K562 (cell line): ENCODE data around the gene MERTK. TPM values are rescaled to one million over a fixed set of nuclear protein-coding genes. Genes with fewer than 3 reads are reported as not detected.

Experiments used
- ETV5 ChIP-seq: sonication (generic); formaldehyde crosslinking; IDR thresholded peaks from 2 replicates; pipeline ENCODE4 v1.4.0; 2020; ENCODE audit warnings: low read depth, mild to moderate bottlenecking, missing genetic modification reagents
- FOXK2 ChIP-seq, 2 experiments: fragments of 450-650 bp; IDR thresholded peaks in 1 of 2; conservative IDR thresholded peaks in 1 of 2; 2 replicates each; pipeline ENCODE4 v1.6.1; 2016; ENCODE audit warnings: low read depth in 2 of 2, mild to moderate bottlenecking in 1 of 2
- GATA2 ChIP-seq: sonication (generic); formaldehyde crosslinking; IDR thresholded peaks from 2 replicates; pipeline ENCODE4 v1.4.0; 2020; ENCODE audit warnings: mild to moderate bottlenecking, missing genetic modification reagents
- HES1 ChIP-seq: fragments of 450-650 bp; IDR thresholded peaks from 2 replicates; pipeline ENCODE4 v1.6.1; 2016; ENCODE audit warnings: low read depth, mild to moderate bottlenecking, moderate library complexity
- HMGN3 ChIP-seq: IDR thresholded peaks from 2 replicates; pipeline ENCODE4 v1.6.1; 2011; ENCODE audit warnings: borderline replicate concordance, low read depth, mild to moderate bottlenecking, mixed read lengths, low read length; ENCODE audit not compliant: insufficient read length; ENCODE audit errors: extremely low read depth
- MXI1 ChIP-seq: IDR thresholded peaks from 2 replicates; pipeline ENCODE4 v1.6.1; 2011; ENCODE audit warnings: low read depth, mild to moderate bottlenecking, improper control_type of control experiment, low read length
- NFIC ChIP-seq: fragments of 450-650 bp; IDR thresholded peaks from 2 replicates; pipeline ENCODE4 v1.6.1; 2017; ENCODE audit warnings: mild to moderate bottlenecking, inconsistent platforms
- RBBP5 ChIP-seq: fragments of 200-600 bp; sonication (generic); IDR thresholded peaks from 2 replicates; pipeline ENCODE4 v1.6.1; 2012; ENCODE audit warnings: borderline replicate concordance, mild to moderate bottlenecking, low read length, control low read depth, inconsistent platforms; ENCODE audit not compliant: insufficient read depth, poor library complexity, severe bottlenecking
- TOE1 ChIP-seq, 2 experiments: fragments of 450-650 bp in 1 of 2; sonication (generic) in 1 of 2; formaldehyde crosslinking in 1 of 2; IDR thresholded peaks; 2 replicates each; pipeline versions ENCODE4 v1.7.1 to v1.8.0; 2016 to 2022; ENCODE audit warnings: borderline replicate concordance in 2 of 2, mild to moderate bottlenecking in 2 of 2, antibody characterized with exemption in 1 of 2, inconsistent platforms in 1 of 2, low read depth in 1 of 2, missing genetic modification reagents in 1 of 2, moderate library complexity in 1 of 2
- polyA plus RNA-seq, 8 experiments: library from polyadenylated mRNA; depleted of rRNA in 4 of 8; stranded (reverse) in 5 of 8; unstranded in 3 of 8; fragments of >200 nt; fragmentation: Nextera tagmentation in 2 of 8; fragmentation: Illumina TruSeq in 1 of 8; extraction: Ambion mirVana in 2 of 8; extraction: Trizol in 1 of 8; gene quantifications; 2 replicates each; pipeline versions ENCODE4 v1.2.1 to v1.2.3, GENCODE V29; 2011 to 2014; ENCODE audit warnings: inconsistent platforms in 1 of 8, missing spikeins in 1 of 8
- total RNA-seq, 7 experiments: library from RNA; depleted of rRNA in 6 of 7; stranded (reverse); fragments of >200 nt in 6 of 7; fragmentation: Illumina TruSeq in 2 of 7; extraction: Trizol in 2 of 7; gene quantifications; 2 replicates each; pipeline versions ENCODE4 v1.2.1 to v1.2.3, GENCODE V29; 2011 to 2021; ENCODE audit warnings: low replicate concordance in 1 of 7
- TF ChIP-seq, protein P1 (sequence below), 2 experiments: fragments of 450-650 bp in 1 of 2; sonication (generic) in 1 of 2; formaldehyde crosslinking in 1 of 2; IDR thresholded peaks in 1 of 2; conservative IDR thresholded peaks in 1 of 2; 2 replicates each; pipeline versions ENCODE4 v1.6.1 to v1.8.1; 2016 to 2023; ENCODE audit warnings: mild to moderate bottlenecking in 2 of 2, moderate library complexity in 2 of 2, inconsistent platforms in 1 of 2, missing genetic modification reagents in 1 of 2
- TF ChIP-seq, protein P2 (sequence below): fragments of 250-450 bp; sonication (Bioruptor Pico); IDR thresholded peaks from 2 replicates; pipeline ENCODE4 v1.5.1; 2021; ENCODE audit warnings: mild to moderate bottlenecking
- TF ChIP-seq, protein P3 (sequence below), 2 experiments: IDR thresholded peaks; 2 replicates each; pipeline ENCODE4 v1.6.1; 2011; ENCODE audit warnings: borderline replicate concordance in 1 of 2, control low read depth in 1 of 2, low read depth in 1 of 2, low read length in 1 of 2, mild to moderate bottlenecking in 1 of 2, mixed read lengths in 1 of 2, moderate library complexity in 1 of 2; ENCODE audit not compliant: insufficient read depth in 1 of 2, insufficient read length in 1 of 2, poor library complexity in 1 of 2, severe bottlenecking in 1 of 2; ENCODE audit errors: extremely low read depth in 1 of 2
- TF ChIP-seq, protein P4 (sequence below): fragments of 450-650 bp; formaldehyde crosslinking; IDR thresholded peaks from 2 replicates; pipeline ENCODE4 v1.4.0; 2020; ENCODE audit warnings: mild to moderate bottlenecking, moderate library complexity
- TF ChIP-seq, protein P5 (sequence below): sonication (generic); formaldehyde crosslinking; IDR thresholded peaks from 2 replicates; pipeline ENCODE4 v1.8.1; 2022; ENCODE audit warnings: missing genetic modification reagents

MERTK gene
- total and polyA plus RNA-seq, 9 of the 15 experiments (the other 6 are each of a cell fraction or from before 2014, with no cell fraction given): 0.23 to 1.6 (median 0.74) TPM

- TF ChIP-seq, protein P1, sequence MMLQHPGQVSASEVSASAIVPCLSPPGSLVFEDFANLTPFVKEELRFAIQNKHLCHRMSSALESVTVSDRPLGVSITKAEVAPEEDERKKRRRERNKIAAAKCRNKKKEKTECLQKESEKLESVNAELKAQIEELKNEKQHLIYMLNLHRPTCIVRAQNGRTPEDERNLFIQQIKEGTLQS (IDR thresholded peaks at IDR 0.05): no peak
- TF ChIP-seq, protein P1 (CRISPR knock-in tag; conservative IDR thresholded peaks at IDR 0.05): peak; percentile 85
- TF ChIP-seq GATA2 (CRISPR knock-in tag): peak; percentile 93
- TF ChIP-seq HMGN3: peak; percentile 98
- TF ChIP-seq, protein P2, sequence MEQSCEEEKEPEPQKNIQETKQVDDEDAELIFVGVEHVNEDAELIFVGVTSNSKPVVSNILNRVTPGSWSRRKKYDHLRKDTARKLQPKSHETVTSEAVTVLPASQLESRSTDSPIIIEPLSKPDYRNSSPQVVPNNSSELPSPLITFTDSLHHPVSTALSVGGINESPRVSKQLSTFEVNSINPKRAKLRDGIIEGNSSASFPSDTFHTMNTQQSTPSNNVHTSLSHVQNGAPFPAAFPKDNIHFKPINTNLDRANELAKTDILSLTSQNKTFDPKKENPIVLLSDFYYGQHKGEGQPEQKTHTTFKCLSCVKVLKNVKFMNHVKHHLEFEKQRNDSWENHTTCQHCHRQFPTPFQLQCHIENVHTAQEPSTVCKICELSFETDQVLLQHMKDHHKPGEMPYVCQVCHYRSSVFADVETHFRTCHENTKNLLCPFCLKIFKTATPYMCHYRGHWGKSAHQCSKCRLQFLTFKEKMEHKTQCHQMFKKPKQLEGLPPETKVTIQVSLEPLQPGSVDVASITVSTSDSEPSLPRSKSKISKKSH (CRISPR knock-in tag): no peak
- TF ChIP-seq HES1: peak; percentile 86
- TF ChIP-seq NFIC: peak; percentile 92
- TF ChIP-seq, protein P3, sequence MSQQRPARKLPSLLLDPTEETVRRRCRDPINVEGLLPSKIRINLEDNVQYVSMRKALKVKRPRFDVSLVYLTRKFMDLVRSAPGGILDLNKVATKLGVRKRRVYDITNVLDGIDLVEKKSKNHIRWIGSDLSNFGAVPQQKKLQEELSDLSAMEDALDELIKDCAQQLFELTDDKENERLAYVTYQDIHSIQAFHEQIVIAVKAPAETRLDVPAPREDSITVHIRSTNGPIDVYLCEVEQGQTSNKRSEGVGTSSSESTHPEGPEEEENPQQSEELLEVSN (IDR thresholded peaks at IDR 0.05; ENCODE audit: borderline replicate concordance in 1 of 2, extremely low read depth in 1 of 2, insufficient read depth in 1 of 2, insufficient read length in 1 of 2, low read depth in 1 of 2, low read length in 1 of 2, poor library complexity in 1 of 2, severe bottlenecking in 1 of 2): peak; percentile 84 to 96
- TF ChIP-seq, protein P4, sequence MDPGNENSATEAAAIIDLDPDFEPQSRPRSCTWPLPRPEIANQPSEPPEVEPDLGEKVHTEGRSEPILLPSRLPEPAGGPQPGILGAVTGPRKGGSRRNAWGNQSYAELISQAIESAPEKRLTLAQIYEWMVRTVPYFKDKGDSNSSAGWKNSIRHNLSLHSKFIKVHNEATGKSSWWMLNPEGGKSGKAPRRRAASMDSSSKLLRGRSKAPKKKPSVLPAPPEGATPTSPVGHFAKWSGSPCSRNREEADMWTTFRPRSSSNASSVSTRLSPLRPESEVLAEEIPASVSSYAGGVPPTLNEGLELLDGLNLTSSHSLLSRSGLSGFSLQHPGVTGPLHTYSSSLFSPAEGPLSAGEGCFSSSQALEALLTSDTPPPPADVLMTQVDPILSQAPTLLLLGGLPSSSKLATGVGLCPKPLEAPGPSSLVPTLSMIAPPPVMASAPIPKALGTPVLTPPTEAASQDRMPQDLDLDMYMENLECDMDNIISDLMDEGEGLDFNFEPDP: no peak
- TF ChIP-seq ETV5 (CRISPR knock-in tag): peak; percentile 91
- peak; percentile 83 for TF ChIP-seq RBBP5
- peak; percentile 71; the same call in 1 of the 2 replicates for TF ChIP-seq TOE1 (IDR thresholded peaks at IDR 0.05; ENCODE audit: borderline replicate concordance)
- no peak for TF ChIP-seq TOE1 (CRISPR knock-in tag; IDR thresholded peaks at IDR 0.05; ENCODE audit: borderline replicate concordance, low read depth)
- TF ChIP-seq, protein P5, sequence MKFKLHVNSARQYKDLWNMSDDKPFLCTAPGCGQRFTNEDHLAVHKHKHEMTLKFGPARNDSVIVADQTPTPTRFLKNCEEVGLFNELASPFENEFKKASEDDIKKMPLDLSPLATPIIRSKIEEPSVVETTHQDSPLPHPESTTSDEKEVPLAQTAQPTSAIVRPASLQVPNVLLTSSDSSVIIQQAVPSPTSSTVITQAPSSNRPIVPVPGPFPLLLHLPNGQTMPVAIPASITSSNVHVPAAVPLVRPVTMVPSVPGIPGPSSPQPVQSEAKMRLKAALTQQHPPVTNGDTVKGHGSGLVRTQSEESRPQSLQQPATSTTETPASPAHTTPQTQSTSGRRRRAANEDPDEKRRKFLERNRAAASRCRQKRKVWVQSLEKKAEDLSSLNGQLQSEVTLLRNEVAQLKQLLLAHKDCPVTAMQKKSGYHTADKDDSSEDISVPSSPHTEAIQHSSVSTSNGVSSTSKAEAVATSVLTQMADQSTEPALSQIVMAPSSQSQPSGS (CRISPR knock-in tag): no peak
- no peak; a peak in 1 of 4 replicates for TF ChIP-seq FOXK2 (conservative IDR thresholded peaks at IDR 0.05 in 1 of 2, IDR thresholded peaks at IDR 0.05 in 1 of 2; ENCODE audit: low read depth in 2 of 2)
- TF ChIP-seq MXI1: no peak; the same call in 1 of the 2 replicates
These were observed 156.7 kb downstream of the MERTK start, which contains the start of gene TMEM87B (continued) for GRCh38 chr2:112054847-112055729.
